Aortic smooth muscle cell (primary cell): ENCODE measurements around the gene MRC1. TPM values are rescaled to one million over a fixed set of nuclear protein-coding genes. Genes with fewer than 3 reads are reported as not detected.

Experiments
- total RNA-seq: library from RNA; depleted of rRNA; stranded (reverse); fragments of >200 nt; gene quantifications from 2 replicates; pipeline ENCODE4 v1.2.3, GENCODE V29; 2014

Gene MRC1
- total RNA-seq: under 0.01 and 0.37 TPM in 2 replicates

DNA sequence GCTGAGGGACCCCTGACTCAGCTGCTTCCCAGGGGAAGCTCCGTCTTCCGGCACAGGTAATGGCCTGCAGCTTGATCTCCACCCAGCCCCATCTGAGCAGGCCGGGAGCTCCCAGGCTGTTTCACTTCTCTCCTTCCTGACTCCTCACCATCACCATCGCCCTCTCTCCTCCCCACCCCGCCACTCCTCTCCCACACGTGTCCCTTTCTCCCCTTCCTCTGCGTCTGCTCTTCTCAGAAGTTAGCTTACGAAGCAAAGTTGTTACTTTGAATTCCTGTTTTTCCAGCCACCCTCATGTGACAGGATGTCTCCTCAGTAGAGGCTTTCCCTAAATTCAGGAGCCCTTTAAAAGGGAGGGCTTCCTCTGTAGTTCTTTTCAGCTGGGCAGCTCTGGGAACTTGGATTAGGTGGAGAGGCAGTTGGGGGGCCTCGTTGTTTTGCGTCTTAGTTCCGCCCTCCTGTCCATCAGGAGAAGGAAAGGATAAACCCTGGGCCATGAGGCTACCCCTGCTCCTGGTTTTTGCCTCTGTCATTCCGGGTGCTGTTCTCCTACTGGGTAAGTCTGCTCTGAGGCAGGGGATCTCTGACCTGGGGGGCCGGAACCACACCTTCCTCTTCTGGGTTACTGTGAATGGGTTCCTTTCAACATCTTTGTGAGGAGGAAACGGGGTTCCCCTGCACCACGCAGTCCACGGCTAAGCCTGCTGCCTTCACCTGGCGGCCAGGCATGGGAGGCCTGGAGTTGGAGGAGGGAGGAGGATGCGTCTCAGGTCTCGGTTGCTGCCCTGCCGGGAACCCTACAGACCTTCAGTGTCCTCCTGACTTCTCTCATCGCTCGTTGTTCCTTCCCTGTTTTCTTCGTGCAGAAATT, at the start of gene MRC1:
TSS of gene MRC1 (plus strand) at position 378 of the 871 bp plus-strand sequence. CDS start at position 496, 118 bp downstream.

GRCh38 chr10:17951868-17952371, 142.8 kb downstream of the MRC1 start, which contains the start of gene SLC39A12:
SLC39A12 (plus strand) TSS chr10:17951918; CDS start chr10:17953277, 1,359 bp downstream.

Other genes with a start within 250 kb of the MRC1 start
- gene HACD1, start 192.0 kb upstream of the MRC1 start, total RNA-seq: 10.4 and 11.6 TPM in 2 replicates
- 14.1 and 17.9 TPM in 2 replicates for gene STAM, start 165.2 kb upstream of the MRC1 start, total RNA-seq
- gene TMEM236, start 57.1 kb upstream of the MRC1 start, total RNA-seq: 0.06 TPM in 1 of 2 replicates, not detected in the other
- gene SLC39A12, start 142.6 kb downstream of the MRC1 start, total RNA-seq: not detected in 2 replicates